Testis (tissue), 2 donors: ENCODE results near the gene AKNA.

Source experiments
- CTCF ChIP-seq, 3 experiments: fragments of 450-650 bp in 2 of 3; fragments of 200-600 bp in 1 of 3; sonication (generic) in 1 of 3; IDR thresholded peaks; one replicate each; pipeline ENCODE4 v1.5.1; 2016 to 2019; ENCODE audit warnings: antibody characterized with exemption in 3 of 3, mild to moderate bottlenecking in 2 of 3, moderate library complexity in 1 of 3
- POLR2A ChIP-seq: fragments of 450-650 bp; IDR thresholded peaks from one replicate; pipeline ENCODE4 v1.6.1; 2017; ENCODE audit warnings: antibody characterized with exemption, mild to moderate bottlenecking, moderate library complexity

GRCh38 chr9:114319147-114319546 lies 68.6 kb downstream of the AKNA start:
- no peak for TF ChIP-seq CTCF (IDR thresholded peaks at IDR 0.05)
- no peak for TF ChIP-seq POLR2A
